ENCODE measurements around the gene PPP1R27.

DNA sequence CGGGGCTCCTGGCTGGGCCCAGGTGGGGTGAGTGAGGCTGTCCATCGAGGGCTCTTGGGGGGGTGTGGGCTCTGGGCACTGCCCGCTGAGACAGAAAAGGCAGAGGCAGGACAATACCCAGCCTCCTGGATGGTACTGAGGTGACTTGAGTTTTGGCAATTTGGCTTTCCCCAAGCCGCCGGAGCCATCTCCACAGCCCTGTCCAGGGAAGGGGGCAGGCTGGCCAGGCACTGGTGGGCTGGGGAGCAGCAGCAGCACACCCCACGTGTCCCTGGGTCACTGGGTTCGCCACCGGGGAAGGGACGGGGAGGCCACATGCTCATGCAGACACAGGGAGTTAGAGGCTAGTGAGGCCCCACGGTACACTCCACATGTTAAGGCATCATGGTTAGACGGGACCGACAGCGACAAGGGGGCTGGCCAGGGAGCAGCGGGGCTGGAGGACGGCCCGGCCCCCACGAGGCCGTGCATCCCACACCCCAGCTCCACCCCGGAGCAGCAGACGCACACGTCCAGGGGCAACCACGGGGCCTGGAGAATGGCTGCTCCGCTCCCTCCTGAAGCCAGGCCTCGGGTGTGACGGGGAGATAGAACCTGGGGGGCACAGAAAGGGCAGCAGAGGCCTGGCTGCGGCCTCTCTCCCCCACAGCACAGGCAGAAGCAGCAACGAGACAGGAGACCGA, 33.3 kb upstream of the PPP1R27 start:
- TF ChIP-seq CTCF (IDR thresholded peaks at IDR 0.05) (no peak), EP300 (IDR thresholded peaks at IDR 0.05) (no peak), POLR2A (IDR thresholded peaks at IDR 0.05) (no peak)

Data from ovary (tissue), 3 donors.